GM12892 (cell line): ENCODE data around the gene GASK1A.

Experiments used
- POLR2A ChIP-seq: IDR thresholded peaks from 2 replicates; pipeline ENCODE4 v1.6.1; 2011; ENCODE audit warnings: low read depth, low read length, control low read depth
- POLR2AphosphoS5 ChIP-seq: IDR thresholded peaks from 2 replicates; pipeline ENCODE4 v1.6.1; 2011; ENCODE audit warnings: low read depth, low read length, control low read depth
- TAF1 ChIP-seq: IDR thresholded peaks from 2 replicates; pipeline ENCODE4 v1.6.1; 2011; ENCODE audit warnings: low read depth, mild to moderate bottlenecking, control low read depth, low read length, borderline replicate concordance

DNA sequence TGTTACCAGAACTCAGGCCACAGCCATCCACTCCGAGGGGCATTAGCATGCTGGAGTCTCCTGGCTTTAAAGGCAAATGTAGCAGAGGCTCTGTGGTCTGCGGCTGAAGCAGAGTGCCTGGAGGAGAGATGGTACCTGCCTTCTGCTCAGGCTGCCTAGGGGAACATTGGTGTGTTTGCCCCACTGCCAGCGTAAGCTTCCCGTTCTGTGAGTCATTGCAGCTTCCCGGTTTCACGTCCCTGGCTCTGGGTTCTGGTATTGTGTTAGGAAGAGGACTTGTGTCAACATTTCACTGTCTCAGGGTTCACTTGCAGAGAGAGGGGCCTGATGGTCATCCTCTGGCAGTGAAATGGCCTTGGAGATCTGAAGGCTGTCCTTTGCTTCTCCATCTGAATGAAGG, 1.8 kb downstream of the GASK1A start:
- TF ChIP-seq POLR2A (no peak), POLR2AphosphoS5 (no peak), TAF1 (no peak)
